HepG2 (cell line): ENCODE measurements around the gene SLCO4A1. TPM values are rescaled to one million over a fixed set of nuclear protein-coding genes. Genes with fewer than 3 reads are reported as not detected.

Experiments used
- ARID3A ChIP-seq: IDR thresholded peaks from 2 replicates; pipeline ENCODE4 v1.6.1; 2012; ENCODE audit warnings: low read depth, low read length, improper control_type of control experiment
- CEBPZ ChIP-seq: IDR thresholded peaks from 2 replicates; pipeline ENCODE4 v1.6.1; 2012; ENCODE audit warnings: low read length, improper control_type of control experiment
- DDIT3 ChIP-seq: sonication (generic); formaldehyde crosslinking; IDR thresholded peaks from 2 replicates; pipeline ENCODE4 v1.4.0; 2020; ENCODE audit warnings: mild to moderate bottlenecking, missing genetic modification reagents
- FOXP4 ChIP-seq: sonication (generic); formaldehyde crosslinking; IDR thresholded peaks from 2 replicates; pipeline ENCODE4 v1.4.0; 2020; ENCODE audit warnings: missing genetic modification reagents
- KAT7 ChIP-seq: IDR thresholded peaks from 2 replicates; pipeline ENCODE4 v1.6.1; 2018; ENCODE audit warnings: borderline replicate concordance, missing compliant biosample characterization
- KLF11 ChIP-seq: IDR thresholded peaks from 2 replicates; pipeline ENCODE4 v1.6.1; 2016; ENCODE audit warnings: missing compliant biosample characterization
- MBNL3 ChIP-seq: fragments of 250-450 bp; sonication (Bioruptor Pico); conservative IDR thresholded peaks from 2 replicates; pipeline ENCODE4 v1.8.0; 2022; ENCODE audit warnings: mild to moderate bottlenecking, inconsistent platforms
- MED1 ChIP-seq: sonication (generic); formaldehyde crosslinking; IDR thresholded peaks from 2 replicates; pipeline ENCODE4 v1.4.0; 2020; ENCODE audit warnings: missing genetic modification reagents
- MTF1 ChIP-seq: sonication (generic); formaldehyde crosslinking; IDR thresholded peaks from 2 replicates; pipeline ENCODE4 v1.5.0; 2020; ENCODE audit warnings: missing genetic modification reagents
- PLSCR1 ChIP-seq: sonication (generic); formaldehyde crosslinking; IDR thresholded peaks from 2 replicates; pipeline ENCODE4 v1.5.0; 2020; ENCODE audit warnings: missing genetic modification reagents, mild to moderate bottlenecking, borderline replicate concordance
- RAD21 ChIP-seq: fragments of 450-650 bp; formaldehyde crosslinking; IDR thresholded peaks from 2 replicates; pipeline ENCODE4 v1.5.0; 2020; ENCODE audit warnings: mild to moderate bottlenecking
- ZNF230 ChIP-seq: sonication (generic); formaldehyde crosslinking; IDR thresholded peaks from 2 replicates; pipeline ENCODE4 v1.4.0; 2020; ENCODE audit warnings: mild to moderate bottlenecking, missing genetic modification reagents
- ZNF264 ChIP-seq: sonication (generic); formaldehyde crosslinking; IDR thresholded peaks from 2 replicates; pipeline ENCODE4 v1.4.0; 2020; ENCODE audit warnings: missing genetic modification reagents
- ZNF350 ChIP-seq: sonication (generic); formaldehyde crosslinking; IDR thresholded peaks from 2 replicates; pipeline ENCODE4 v1.4.0; 2020; ENCODE audit warnings: mild to moderate bottlenecking, low read depth, missing genetic modification reagents, borderline replicate concordance
- ZNF546 ChIP-seq: sonication (generic); formaldehyde crosslinking; conservative IDR thresholded peaks from 2 replicates; pipeline ENCODE4 v1.8.1; 2023; ENCODE audit warnings: mild to moderate bottlenecking, missing genetic modification reagents
- ZNF563 ChIP-seq: sonication (generic); formaldehyde crosslinking; IDR thresholded peaks from 2 replicates; pipeline ENCODE4 v1.8.0; 2022; ENCODE audit warnings: mild to moderate bottlenecking, moderate library complexity, missing genetic modification reagents
- ZNF564 ChIP-seq: sonication (generic); formaldehyde crosslinking; IDR thresholded peaks from 2 replicates; pipeline ENCODE4 v1.8.1; 2023; ENCODE audit warnings: mild to moderate bottlenecking, missing genetic modification reagents
- ZNF616 ChIP-seq: sonication (generic); formaldehyde crosslinking; IDR thresholded peaks from 2 replicates; pipeline ENCODE4 v1.5.0; 2020; ENCODE audit warnings: low read depth, mild to moderate bottlenecking, missing genetic modification reagents
- ZNF710 ChIP-seq: sonication (generic); formaldehyde crosslinking; IDR thresholded peaks from 2 replicates; pipeline ENCODE4 v1.5.0; 2020; ENCODE audit warnings: mild to moderate bottlenecking, missing genetic modification reagents, borderline replicate concordance
- polyA plus RNA-seq, 8 experiments: library from polyadenylated mRNA; depleted of rRNA in 3 of 8; stranded (reverse) in 7 of 8; unstranded in 1 of 8; fragments of >200 nt; fragmentation: Illumina TruSeq in 4 of 8; extraction: Trizol in 4 of 8; gene quantifications; 2 replicates each; pipeline versions ENCODE4 v1.2.1 to v1.2.3, GENCODE V29; 2011 to 2016; ENCODE audit warnings: low read depth in 4 of 8, missing spikeins in 1 of 8, mixed read lengths in 1 of 8; ENCODE audit not compliant: insufficient read depth in 1 of 8
- total RNA-seq, 5 experiments: library from RNA; depleted of rRNA; stranded (reverse); fragments of >200 nt; fragmentation: Illumina TruSeq; extraction: Trizol; gene quantifications; 2 replicates each; pipeline ENCODE4 v1.2.3, GENCODE V29; 2016; ENCODE audit warnings: low read depth in 1 of 5

SLCO4A1 gene
- total and polyA plus RNA-seq, 2 of the 13 experiments (the other 11 are each of a cell fraction or from before 2014, with no cell fraction given) = 55.5 to 112 TPM

GRCh38 chr20:62624719-62625453, 17.4 kb upstream of the SLCO4A1 start (continued):
- TF ChIP-seq KLF11 (CRISPR knock-in tag) (no peak), CEBPZ (no peak), RAD21 (no peak), ARID3A (no peak), ZNF264 (no peak), ZNF563 (CRISPR knock-in tag) (no peak), ZNF564 (CRISPR knock-in tag) (no peak), ZNF230 (CRISPR knock-in tag) (no peak), KAT7 (CRISPR knock-in tag) (no peak), ZNF710 (CRISPR knock-in tag) (no peak), MED1 (no peak), FOXP4 (CRISPR knock-in tag) (no peak), ZNF616 (CRISPR knock-in tag) (no peak), DDIT3 (CRISPR knock-in tag) (no peak), ZNF350 (no peak), PLSCR1 (no peak), ZNF546 (no peak), MBNL3 (CRISPR knock-in tag) (no peak), MTF1 (CRISPR knock-in tag) (no peak)
